ENCODE data around the gene PTPRN2. TPM values are rescaled to one million over a fixed set of nuclear protein-coding genes. Genes with fewer than 3 reads are reported as not detected.

Gene PTPRN2
- polyA plus RNA-seq, 4 donors, result 1.6 to 11.7 (median 4.0) TPM

DNA sequence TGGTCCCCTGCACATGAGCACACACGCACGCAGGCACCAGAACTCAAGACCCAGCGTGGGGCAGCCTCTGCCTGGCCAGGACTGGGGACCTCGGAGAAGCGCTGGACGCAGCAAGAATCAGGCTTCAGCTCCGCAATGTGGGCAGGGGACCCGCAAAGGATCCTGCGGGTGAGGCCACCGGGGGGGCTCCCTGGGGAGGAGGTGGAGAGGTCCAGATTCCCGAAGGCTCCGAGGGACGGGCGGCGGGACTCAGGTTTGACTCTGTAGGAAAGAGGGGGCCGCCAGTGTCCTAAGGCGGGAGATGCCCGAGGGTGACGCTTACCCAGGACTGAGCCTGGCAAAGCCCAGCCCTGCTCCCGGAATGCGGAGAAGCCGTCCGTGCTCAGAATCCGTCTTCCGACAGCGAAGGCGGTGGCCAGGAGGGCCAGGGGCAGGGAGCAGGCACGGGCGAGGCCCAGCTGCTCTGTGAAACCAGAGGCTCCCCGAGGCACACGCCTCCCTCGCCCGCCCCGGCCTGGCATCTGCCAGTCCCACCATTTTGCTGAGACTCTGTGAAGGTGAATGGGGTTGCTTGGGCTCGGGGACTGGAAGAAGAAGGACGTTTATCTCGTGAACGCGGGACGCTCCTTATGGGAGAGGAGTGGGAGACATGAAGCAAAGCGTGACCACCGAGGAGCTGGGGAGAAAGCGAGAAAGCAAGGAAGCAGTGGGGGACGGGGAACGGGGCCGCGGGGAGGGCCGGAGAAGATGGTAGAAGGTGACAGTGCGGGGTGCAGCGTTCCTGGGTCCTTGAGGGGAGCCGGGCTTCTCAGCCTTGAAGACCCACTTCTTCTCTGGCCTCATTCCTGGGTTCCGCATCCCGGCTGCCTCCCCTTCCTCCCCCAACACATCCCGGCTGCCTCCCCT, 489.2 kb downstream of the PTPRN2 start:
- DNase-seq (no peak), FAIRE-seq (no peak)
- no peaks in the 10 kb centered on the region for H3K4me1 ChIP-seq (ENCODE audit: control insufficient read depth in 3 of 3, insufficient read depth in 2 of 3, low read depth in 1 of 3, low read length in 2 of 3)
- WGBS, 3 donors, result 93 to 94% (median 94%) methylated on average over 47 to 54 of the region's 54 CpGs
- H3K27ac ChIP-seq (ENCODE audit: low read depth in 1 of 3, low read length in 2 of 3), result no peak overlapping the region
- H3K36me3 ChIP-seq (ENCODE audit: control insufficient read depth in 3 of 3, insufficient read depth in 2 of 3, low read depth in 1 of 3, low read length in 3 of 3), result no peaks in the 10 kb centered on the region
- no peak overlapping the region for H3K4me3 ChIP-seq (ENCODE audit: low read depth in 1 of 3, low read length in 3 of 3)
- H3K9me3 ChIP-seq (ENCODE audit: control insufficient read depth in 2 of 2, insufficient read depth in 1 of 2, low read depth in 1 of 2, low read length in 1 of 2), result peaks cover 0 to 29% of the 10 kb centered on the region in 2 donors
- H3K27me3 ChIP-seq (ENCODE audit: control insufficient read depth in 3 of 3, insufficient read depth in 3 of 3, low read length in 3 of 3), result no peaks in the 10 kb centered on the region

DNA sequence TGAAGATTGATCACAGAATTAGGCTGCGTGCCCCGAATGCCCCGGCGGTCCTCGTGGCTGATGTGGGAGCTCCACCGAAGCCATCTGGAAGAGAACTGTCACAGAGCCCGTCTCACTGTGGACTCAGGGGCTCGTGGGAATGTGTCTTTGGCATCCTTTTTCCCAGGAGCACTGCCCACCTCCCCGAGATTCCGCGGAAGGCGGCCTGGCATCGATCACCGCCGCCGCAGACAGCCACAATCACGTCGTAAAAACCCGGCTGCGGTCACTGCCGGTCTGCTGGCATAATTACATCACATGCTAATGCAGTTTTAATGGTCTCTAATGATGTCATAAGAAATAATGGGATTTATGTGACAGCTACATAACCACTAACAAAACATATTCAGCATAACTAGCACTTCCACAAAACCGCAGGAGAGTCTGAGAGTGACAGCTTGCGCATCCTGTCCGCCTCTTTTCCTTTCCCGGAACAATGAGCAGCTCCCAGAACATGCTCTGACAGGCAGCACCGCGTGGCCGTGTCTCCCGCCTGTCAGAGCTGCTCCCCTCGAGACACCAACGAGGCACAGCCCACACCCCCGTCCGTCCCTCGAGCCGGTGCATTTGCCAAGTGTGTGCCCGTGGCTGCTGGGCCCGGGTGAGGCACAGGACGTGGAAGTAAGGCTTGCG, 490.0 kb downstream of the PTPRN2 start:
- no peak overlapping the region for H3K4me3 ChIP-seq (ENCODE audit: low read depth in 1 of 3, low read length in 3 of 3)
- H3K4me1 ChIP-seq (ENCODE audit: control insufficient read depth in 3 of 3, insufficient read depth in 2 of 3, low read depth in 1 of 3, low read length in 2 of 3), result no peaks in the 10 kb centered on the region
- no peak overlapping the region for H3K27ac ChIP-seq (ENCODE audit: low read depth in 1 of 3, low read length in 2 of 3)
- peaks cover 0 to 23% of the 10 kb centered on the region in 2 donors for H3K9me3 ChIP-seq (ENCODE audit: control insufficient read depth in 2 of 2, insufficient read depth in 1 of 2, low read depth in 1 of 2, low read length in 1 of 2)
- no peak for FAIRE-seq
- H3K27me3 ChIP-seq (ENCODE audit: control insufficient read depth in 3 of 3, insufficient read depth in 3 of 3, low read length in 3 of 3), result no peaks in the 10 kb centered on the region
- 85 to 89% (median 85%) methylated on average over 39 of the region's 39 CpGs for WGBS, 3 donors
- no peak for DNase-seq
- H3K36me3 ChIP-seq (ENCODE audit: control insufficient read depth in 3 of 3, insufficient read depth in 2 of 3, low read depth in 1 of 3, low read length in 3 of 3), result no peaks in the 10 kb centered on the region

DNA sequence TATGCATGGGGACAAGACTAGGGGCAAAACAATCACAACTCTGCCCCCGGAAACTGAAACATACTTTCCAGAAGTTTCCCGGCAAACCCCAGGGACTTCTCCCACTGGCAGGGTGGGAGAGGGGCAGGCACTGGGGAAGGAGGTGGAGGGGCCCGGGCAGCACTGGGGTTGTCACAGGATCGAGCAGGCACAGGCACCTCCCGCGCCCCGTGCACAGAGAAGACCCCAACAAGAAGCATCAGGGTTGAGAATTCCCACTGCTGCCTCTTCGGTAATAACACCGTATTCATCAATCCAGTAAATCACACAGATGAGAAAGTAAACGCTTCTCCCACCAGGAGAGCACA, 490.5 kb downstream of the PTPRN2 start:
- no peak for FAIRE-seq
- Histone ChIP-seq H3K27ac (ENCODE audit: low read depth in 1 of 3, low read length in 2 of 3) (no peak overlapping the region), H3K36me3 (ENCODE audit: control insufficient read depth in 3 of 3, insufficient read depth in 2 of 3, low read depth in 1 of 3, low read length in 3 of 3) (no peaks in the 10 kb centered on the region), H3K4me1 (ENCODE audit: control insufficient read depth in 3 of 3, insufficient read depth in 2 of 3, low read depth in 1 of 3, low read length in 2 of 3) (no peaks in the 10 kb centered on the region), H3K9me3 (ENCODE audit: control insufficient read depth in 2 of 2, insufficient read depth in 1 of 2, low read depth in 1 of 2, low read length in 1 of 2) (peaks cover 0 to 20% of the 10 kb centered on the region in 2 donors), H3K27me3 (ENCODE audit: control insufficient read depth in 3 of 3, insufficient read depth in 3 of 3, low read length in 3 of 3) (no peaks in the 10 kb centered on the region), H3K4me3 (ENCODE audit: low read depth in 1 of 3, low read length in 3 of 3) (no peak overlapping the region)
- 82 to 93% (median 86%) methylated on average over 10 of the region's 10 CpGs for WGBS, 3 donors
- DNase-seq, result no peak

DNA sequence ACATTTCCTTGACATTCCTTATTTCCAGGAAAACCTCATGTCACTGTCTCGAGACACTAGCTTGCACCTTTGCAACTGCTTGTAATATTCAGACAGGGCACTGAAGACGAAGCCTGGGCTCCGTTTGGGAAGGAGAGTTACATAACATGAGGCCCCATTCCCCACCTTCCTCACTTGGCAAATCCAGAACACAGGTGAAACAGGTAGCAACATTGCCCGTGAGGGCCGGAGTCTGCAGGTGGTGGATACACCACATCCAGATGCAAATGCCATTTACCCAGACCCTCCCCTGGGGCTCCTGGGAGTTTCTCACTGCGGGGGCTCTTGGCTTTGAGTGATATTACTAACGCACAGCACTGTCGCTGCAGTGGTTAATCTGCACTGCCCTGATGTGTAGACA, 491.0 kb downstream of the PTPRN2 start:
- no peak for FAIRE-seq
- peaks cover 0 to 15% of the 10 kb centered on the region in 2 donors for H3K9me3 ChIP-seq (ENCODE audit: control insufficient read depth in 2 of 2, insufficient read depth in 1 of 2, low read depth in 1 of 2, low read length in 1 of 2)
- no peak for DNase-seq
- no peaks in the 10 kb centered on the region for H3K27me3 ChIP-seq (ENCODE audit: control insufficient read depth in 3 of 3, insufficient read depth in 3 of 3, low read length in 3 of 3)
- no peak overlapping the region for H3K4me3 ChIP-seq (ENCODE audit: low read depth in 1 of 3, low read length in 3 of 3)
- 66 to 81% (median 73%) methylated on average over 8 of the region's 8 CpGs for WGBS, 3 donors
- no peak overlapping the region for H3K27ac ChIP-seq (ENCODE audit: low read depth in 1 of 3, low read length in 2 of 3)
- H3K4me1 ChIP-seq (ENCODE audit: control insufficient read depth in 3 of 3, insufficient read depth in 2 of 3, low read depth in 1 of 3, low read length in 2 of 3), result no peaks in the 10 kb centered on the region
- no peaks in the 10 kb centered on the region for H3K36me3 ChIP-seq (ENCODE audit: control insufficient read depth in 3 of 3, insufficient read depth in 2 of 3, low read depth in 1 of 3, low read length in 3 of 3)

DNA sequence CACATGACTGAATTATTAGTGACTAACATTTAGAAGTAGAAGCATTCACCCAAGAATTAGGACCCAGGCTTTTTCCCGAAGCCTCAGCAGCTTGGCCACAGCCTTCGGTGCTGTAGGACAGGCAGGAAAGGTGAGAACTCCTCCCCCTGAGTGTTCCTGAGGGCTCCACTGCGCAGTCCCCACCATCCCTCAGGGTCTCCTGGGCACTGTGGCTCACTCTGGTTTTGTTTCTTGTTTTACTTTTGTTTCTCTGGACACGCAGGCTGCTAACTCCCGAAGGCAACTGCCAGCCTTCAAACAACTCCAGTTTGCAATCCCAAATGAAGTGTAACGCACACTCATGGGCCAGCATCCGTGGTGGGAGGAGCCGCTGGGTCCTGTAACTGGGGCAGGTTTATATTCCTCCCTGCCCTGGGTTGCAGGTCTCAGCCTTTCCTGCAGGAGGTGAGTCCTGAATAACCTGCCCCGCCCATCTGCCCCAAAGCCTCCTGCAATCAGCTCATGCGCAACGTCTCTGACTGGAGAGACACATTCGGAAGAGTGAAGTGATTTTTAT, 492.9 kb downstream of the PTPRN2 start:
- no peak for FAIRE-seq
- 67 to 75% (median 69%) methylated on average over 12 of the region's 12 CpGs for WGBS, 3 donors

DNA sequence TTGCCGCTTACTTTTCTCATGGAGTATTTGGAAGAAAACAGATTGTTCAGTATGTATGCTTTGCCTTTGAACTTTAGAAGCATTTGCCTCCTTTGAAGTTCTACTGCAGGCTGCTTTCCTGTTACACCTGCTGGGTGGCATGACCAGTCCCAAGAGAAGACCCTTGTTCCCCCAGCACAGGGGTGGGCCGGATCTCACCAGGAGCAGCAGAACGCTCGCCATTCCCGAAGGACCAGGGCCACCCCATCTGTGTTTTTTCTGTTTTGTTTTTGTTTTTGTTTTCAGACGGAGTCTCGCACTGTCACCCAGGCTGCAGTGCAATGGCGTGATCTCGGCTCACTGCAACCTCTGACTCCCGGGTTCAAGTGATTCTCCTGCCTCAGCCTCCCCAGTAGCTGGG, 493.6 kb downstream of the PTPRN2 start:
- no peak for DNase-seq
- Histone ChIP-seq H3K4me3 (ENCODE audit: low read depth in 1 of 3, low read length in 3 of 3) (no peak overlapping the region), H3K9me3 (ENCODE audit: control insufficient read depth in 2 of 2, insufficient read depth in 1 of 2, low read depth in 1 of 2, low read length in 1 of 2) (peaks cover 0 to 15% of the 10 kb centered on the region in 2 donors), H3K27me3 (ENCODE audit: control insufficient read depth in 3 of 3, insufficient read depth in 3 of 3, low read length in 3 of 3) (no peaks in the 10 kb centered on the region), H3K36me3 (ENCODE audit: control insufficient read depth in 3 of 3, insufficient read depth in 2 of 3, low read depth in 1 of 3, low read length in 3 of 3) (no peaks in the 10 kb centered on the region), H3K27ac (ENCODE audit: low read depth in 1 of 3, low read length in 2 of 3) (no peak overlapping the region), H3K4me1 (ENCODE audit: control insufficient read depth in 3 of 3, insufficient read depth in 2 of 3, low read depth in 1 of 3, low read length in 2 of 3) (no peaks in the 10 kb centered on the region)
- FAIRE-seq, result no peak
- 90 to 92% (median 92%) methylated on average over 10 of the region's 10 CpGs for WGBS, 3 donors

More for the DNA sequence above, 492.9 kb downstream of the PTPRN2 start:
- no peak for DNase-seq
- no peaks in the 10 kb centered on the region for H3K27me3 ChIP-seq (ENCODE audit: control insufficient read depth in 3 of 3, insufficient read depth in 3 of 3, low read length in 3 of 3)
- H3K4me3 ChIP-seq (ENCODE audit: low read depth in 1 of 3, low read length in 3 of 3), result no peak overlapping the region
- no peaks in the 10 kb centered on the region for H3K36me3 ChIP-seq (ENCODE audit: control insufficient read depth in 3 of 3, insufficient read depth in 2 of 3, low read depth in 1 of 3, low read length in 3 of 3)
- H3K4me1 ChIP-seq (ENCODE audit: control insufficient read depth in 3 of 3, insufficient read depth in 2 of 3, low read depth in 1 of 3, low read length in 2 of 3), result no peaks in the 10 kb centered on the region
- peaks cover 0 to 15% of the 10 kb centered on the region in 2 donors for H3K9me3 ChIP-seq (ENCODE audit: control insufficient read depth in 2 of 2, insufficient read depth in 1 of 2, low read depth in 1 of 2, low read length in 1 of 2)
- H3K27ac ChIP-seq (ENCODE audit: low read depth in 1 of 3, low read length in 2 of 3), result no peak overlapping the region

DNA sequence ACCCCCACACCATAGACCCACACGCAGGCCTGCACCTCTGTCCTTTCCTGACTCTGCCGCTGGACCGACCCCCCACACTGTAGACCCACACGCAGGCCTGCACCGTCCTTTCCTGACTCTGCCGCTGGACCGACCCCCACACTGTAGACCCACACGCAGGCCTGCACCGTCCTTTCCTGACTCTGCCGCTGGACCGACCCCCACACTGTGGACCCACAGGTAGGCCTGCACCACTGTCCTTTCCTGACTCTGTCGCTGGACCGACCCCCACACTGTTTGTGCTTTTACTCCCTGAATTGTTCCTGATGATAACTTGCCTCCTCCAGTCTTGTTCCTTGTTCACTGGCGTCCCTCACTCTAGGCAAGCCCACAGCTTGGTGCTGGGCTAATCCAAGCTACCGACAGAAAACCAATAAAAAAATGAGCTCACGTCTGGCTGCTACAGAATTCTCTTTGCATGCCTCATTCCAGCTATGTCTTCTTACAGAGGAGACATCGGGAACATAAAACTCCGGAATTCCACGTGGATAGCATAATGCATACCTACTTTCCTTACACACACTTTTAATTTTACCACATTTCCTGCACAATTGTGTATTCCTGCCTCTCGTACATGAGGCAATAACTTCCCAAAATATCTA, 494.3 kb downstream of the PTPRN2 start:
- Histone ChIP-seq H3K27ac (ENCODE audit: low read depth in 1 of 3, low read length in 2 of 3) (no peak overlapping the region), H3K36me3 (ENCODE audit: control insufficient read depth in 3 of 3, insufficient read depth in 2 of 3, low read depth in 1 of 3, low read length in 3 of 3) (no peaks in the 10 kb centered on the region), H3K9me3 (ENCODE audit: control insufficient read depth in 2 of 2, insufficient read depth in 1 of 2, low read depth in 1 of 2, low read length in 1 of 2) (peaks cover 0 to 15% of the 10 kb centered on the region in 2 donors), H3K4me3 (ENCODE audit: low read depth in 1 of 3, low read length in 3 of 3) (no peak overlapping the region), H3K4me1 (ENCODE audit: control insufficient read depth in 3 of 3, insufficient read depth in 2 of 3, low read depth in 1 of 3, low read length in 2 of 3) (no peaks in the 10 kb centered on the region), H3K27me3 (ENCODE audit: control insufficient read depth in 3 of 3, insufficient read depth in 3 of 3, low read length in 3 of 3) (no peaks in the 10 kb centered on the region)
- no peak for DNase-seq
- 86 to 87% (median 87%) methylated on average over 19 to 20 of the region's 20 CpGs for whole genome bisulfite sequencing, 3 donors
- FAIRE-seq, result no peak

DNA sequence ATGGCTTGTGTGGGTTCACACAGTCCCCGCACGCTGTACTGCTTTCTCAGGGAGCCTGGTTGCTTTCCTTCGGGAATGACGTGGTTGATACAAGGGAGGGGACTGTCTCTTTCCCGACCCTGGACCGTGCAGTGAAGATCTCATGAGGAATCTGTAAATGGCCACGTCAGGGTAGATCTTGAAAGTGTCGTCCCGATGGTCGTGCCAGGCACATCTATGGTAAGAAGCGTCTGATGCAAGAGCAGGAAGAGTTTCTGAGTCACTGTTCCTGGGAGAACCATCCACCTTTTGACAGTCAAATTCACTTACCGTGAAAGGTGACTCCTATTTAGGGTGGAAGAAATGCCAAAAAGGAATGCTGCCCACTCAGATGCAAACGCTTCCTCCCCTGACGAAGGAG, 500.4 kb downstream of the PTPRN2 start:
- no peak for FAIRE-seq
- no peak overlapping the region for H3K4me3 ChIP-seq (ENCODE audit: low read depth in 1 of 3, low read length in 3 of 3)

More for the DNA sequence above, 500.4 kb downstream of the PTPRN2 start:
- Histone ChIP-seq H3K36me3 (ENCODE audit: control insufficient read depth in 3 of 3, insufficient read depth in 2 of 3, low read depth in 1 of 3, low read length in 3 of 3) (no peaks in the 10 kb centered on the region), H3K27ac (ENCODE audit: low read depth in 1 of 3, low read length in 2 of 3) (no peak overlapping the region), H3K9me3 (ENCODE audit: control insufficient read depth in 2 of 2, insufficient read depth in 1 of 2, low read depth in 1 of 2, low read length in 1 of 2) (peaks cover 0 to 30% of the 10 kb centered on the region in 2 donors), H3K27me3 (ENCODE audit: control insufficient read depth in 3 of 3, insufficient read depth in 3 of 3, low read length in 3 of 3) (no peaks in the 10 kb centered on the region), H3K4me1 (ENCODE audit: control insufficient read depth in 3 of 3, insufficient read depth in 2 of 3, low read depth in 1 of 3, low read length in 2 of 3) (no peaks in the 10 kb centered on the region)
- 89 to 93% (median 92%) methylated on average over 14 of the region's 14 CpGs for WGBS, 3 donors
- DNase-seq, result no peak
